Osteocyte (in vitro differentiated cells): ENCODE data around the gene SERINC1. TPM values are rescaled to one million over a fixed set of nuclear protein-coding genes. Genes with fewer than 3 reads are reported as not detected.

Source experiments
- DNase-seq: peaks from one replicate; pipeline ENCODE4 v3.0.0; 2021; ENCODE audit warnings: mixed read lengths; ENCODE audit not compliant: unreplicated experiment; ENCODE audit errors: extremely low spot score
- H3K27ac Mint-ChIP-seq: one replicate; pipeline ENCODE4 v1.8.0; 2021; ENCODE audit warnings: mild to moderate bottlenecking, mixed read lengths; ENCODE audit not compliant: unreplicated experiment
- H3K27me3 Mint-ChIP-seq: one replicate; pipeline ENCODE4 v1.8.0; 2021; ENCODE audit warnings: mixed read lengths; ENCODE audit not compliant: unreplicated experiment
- H3K36me3 Mint-ChIP-seq: one replicate; pipeline ENCODE4 v1.8.0; 2021; ENCODE audit warnings: mixed read lengths; ENCODE audit not compliant: unreplicated experiment
- H3K4me1 Mint-ChIP-seq: one replicate; pipeline ENCODE4 v1.8.0; 2021; ENCODE audit warnings: mixed read lengths; ENCODE audit not compliant: unreplicated experiment
- H3K4me3 Mint-ChIP-seq: one replicate; pipeline ENCODE4 v1.8.0; 2021; ENCODE audit warnings: mild to moderate bottlenecking, moderate library complexity, mixed read lengths; ENCODE audit not compliant: unreplicated experiment
- H3K9me3 Mint-ChIP-seq: one replicate; pipeline ENCODE4 v1.8.0; 2021; ENCODE audit warnings: mixed read lengths; ENCODE audit not compliant: unreplicated experiment
- CTCF ChIP-seq: fragments of 200-600 bp; sonication (generic); IDR thresholded peaks from 2 replicates; pipeline ENCODE4 v1.5.0; 2021; ENCODE audit warnings: antibody characterized with exemption, mild to moderate bottlenecking, moderate library complexity
- total RNA-seq: library from RNA; stranded (reverse); gene quantifications from 2 replicates; pipeline ENCODE4 v1.2.1, GENCODE V29; 2021

The SERINC1 gene
- total RNA-seq, 1 donor from 2014 or later, result 209 TPM

- Mint-ChIP-seq H3K9me3 (no peaks in the 10 kb centered on the region), H3K27me3 (no peaks in the 10 kb centered on the region), H3K4me1 (peaks cover 14% of the 10 kb centered on the region), H3K36me3 (peaks cover 56% of the 10 kb centered on the region), H3K27ac (no peak overlapping the region), H3K4me3 (no peak overlapping the region)
- no peak for TF ChIP-seq CTCF
- DNase-seq, result no peak
Observed at GRCh38 chr6:122454673-122455072, 16.9 kb downstream of the SERINC1 start.

GRCh38 chr6:122452509-122452908 is 19.1 kb downstream of the SERINC1 start:
- Mint-ChIP-seq H3K27me3 (no peaks in the 10 kb centered on the region), H3K36me3 (peaks cover 65% of the 10 kb centered on the region), H3K27ac (no peak overlapping the region), H3K4me3 (no peak overlapping the region), H3K9me3 (no peaks in the 10 kb centered on the region), H3K4me1 (no peaks in the 10 kb centered on the region)
- no peak for TF ChIP-seq CTCF
- DNase-seq, result no peak

- no peaks in the 10 kb centered on the region for H3K4me1 Mint-ChIP-seq
- no peak overlapping the region for H3K27ac Mint-ChIP-seq
- no peaks in the 10 kb centered on the region for H3K9me3 Mint-ChIP-seq
- TF ChIP-seq CTCF, result no peak
- H3K27me3 Mint-ChIP-seq, result no peaks in the 10 kb centered on the region
- H3K36me3 Mint-ChIP-seq, result peaks cover 66% of the 10 kb centered on the region
- no peak for DNase-seq
- H3K4me3 Mint-ChIP-seq, result no peak overlapping the region
Observed at GRCh38 chr6:122449069-122449468, 22.5 kb downstream of the SERINC1 start.

- Mint-ChIP-seq H3K4me3 (no peak overlapping the region), H3K9me3 (peaks cover 3% of the 10 kb centered on the region), H3K36me3 (peaks cover 66% of the 10 kb centered on the region), H3K27me3 (no peaks in the 10 kb centered on the region), H3K4me1 (no peaks in the 10 kb centered on the region), H3K27ac (no peak overlapping the region)
- no peak for TF ChIP-seq CTCF
- no peak for DNase-seq
Observed at GRCh38 chr6:122445274-122445673, 26.3 kb downstream of the SERINC1 start.

GRCh38 chr6:122438975-122439374 is 32.6 kb downstream of the SERINC1 start:
- DNase-seq, result no peak
- no peak for TF ChIP-seq CTCF
- H3K36me3 Mint-ChIP-seq, result peaks cover 75% of the 10 kb centered on the region

More at GRCh38 chr6:122438975-122439374, 32.6 kb downstream of the SERINC1 start:
- Mint-ChIP-seq H3K9me3 (peaks cover 17% of the 10 kb centered on the region), H3K27ac (no peak overlapping the region), H3K27me3 (no peaks in the 10 kb centered on the region), H3K4me1 (no peaks in the 10 kb centered on the region), H3K4me3 (no peak overlapping the region)
